ENCODE results near the gene NAIF1.
"Not testable (repeated sequence)": the region's sequence is repeated elsewhere in the genome, so short reads cannot be mapped to it uniquely, and the experiment has no call there.

NAIF1 gene

DNA sequence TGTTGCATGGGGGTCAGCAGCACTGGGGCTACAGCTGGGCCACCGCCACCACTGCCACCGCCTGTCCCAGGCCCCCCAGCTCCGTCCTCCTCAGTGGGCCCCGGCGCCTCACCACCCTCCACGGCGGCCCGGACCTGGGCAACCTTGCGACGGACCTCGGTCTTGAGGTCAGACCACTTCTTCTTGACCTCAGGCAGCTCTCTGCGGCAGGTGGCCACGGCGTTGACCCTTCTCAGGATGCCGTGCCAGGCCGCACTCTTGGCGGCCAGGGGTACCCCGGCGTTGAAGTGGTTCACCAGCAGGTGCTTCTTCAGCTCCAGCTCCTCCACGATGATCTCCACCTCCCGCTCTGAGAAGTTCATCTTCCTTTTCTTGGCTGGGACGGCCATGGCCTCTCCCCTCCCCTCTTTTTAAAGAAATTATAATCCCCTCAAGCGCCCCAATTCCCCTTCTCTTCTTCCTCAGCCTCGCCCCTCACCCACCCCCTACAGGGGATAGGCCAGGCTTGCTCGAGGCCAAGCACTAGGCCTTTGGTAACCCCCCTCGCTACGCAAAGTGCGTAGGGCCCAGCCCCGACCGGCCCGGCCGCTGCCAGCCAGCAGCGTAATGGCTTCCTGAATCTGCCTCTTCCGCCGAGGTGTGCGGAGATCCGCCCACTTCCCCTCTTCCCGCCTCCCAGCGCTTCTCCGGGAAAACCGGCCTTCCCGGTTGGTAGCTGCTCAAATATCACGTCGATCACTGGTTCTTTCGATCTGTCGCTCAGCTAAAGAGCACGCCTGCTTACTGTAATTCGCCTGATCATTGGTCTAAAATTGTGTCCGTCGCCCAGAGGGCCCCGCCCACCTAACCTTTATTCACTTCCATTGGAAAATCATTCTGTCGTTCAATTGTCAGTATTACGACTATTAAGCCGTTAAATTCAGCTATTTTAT is at the start of gene NAIF1:
Gene NAIF1, minus strand, starts transcription at position 608 of the 932 bp plus-strand sequence. Its CDS starts 219 bp downstream, at position 389.
- DNase-seq (ENCODE audit: low read depth in 1 of 2, low spot score in 1 of 2): peak; percentile 88 to 94

DNA sequence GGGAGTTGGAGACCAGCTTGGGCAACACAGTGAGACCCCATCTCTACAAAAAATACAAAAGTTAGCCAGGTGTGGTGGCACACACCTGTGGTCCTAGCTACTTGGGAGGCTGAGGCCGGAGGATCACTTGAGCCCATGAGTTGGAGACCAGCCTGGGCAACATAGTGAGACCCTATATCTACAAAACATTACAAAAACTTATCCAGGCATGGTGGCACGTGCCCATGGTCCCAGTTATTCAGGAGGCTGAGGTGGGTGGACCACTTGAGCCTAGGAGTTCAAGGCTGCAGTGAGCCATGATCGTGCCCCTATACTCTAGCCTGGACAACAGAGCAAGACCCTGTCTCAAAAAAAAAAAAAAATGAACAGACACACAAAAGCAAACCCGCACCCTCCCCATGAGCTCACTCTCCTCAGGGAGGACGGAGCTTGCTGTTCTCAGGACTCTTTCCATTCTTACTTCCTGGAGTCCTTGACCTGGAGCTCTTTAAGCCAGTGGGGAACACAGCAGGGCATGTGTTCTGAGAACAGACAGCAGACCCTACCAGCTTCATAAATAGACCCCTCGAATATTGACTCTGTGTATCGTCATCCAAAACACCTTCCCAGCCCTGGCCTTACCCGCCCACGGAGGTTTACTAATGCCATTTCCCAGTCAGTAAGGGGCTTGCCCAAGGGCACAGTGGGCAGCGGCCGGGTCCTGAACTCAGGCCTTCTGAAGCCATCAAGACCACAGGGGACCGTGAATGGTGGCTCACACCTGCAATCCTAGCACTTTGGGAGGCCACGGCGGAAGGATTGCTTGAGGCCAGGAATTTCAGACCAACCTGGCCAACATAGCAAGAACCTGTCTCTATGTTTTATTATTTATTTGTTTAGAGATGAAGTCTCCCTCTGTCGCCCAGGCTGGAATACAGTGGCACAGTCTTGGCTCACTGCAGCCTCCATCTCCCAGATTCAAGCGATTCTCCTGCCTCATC is 49.3 kb upstream of the NAIF1 start:
- no peak for DNase-seq (ENCODE audit: low read depth in 1 of 2, low spot score in 1 of 2)

DNA sequence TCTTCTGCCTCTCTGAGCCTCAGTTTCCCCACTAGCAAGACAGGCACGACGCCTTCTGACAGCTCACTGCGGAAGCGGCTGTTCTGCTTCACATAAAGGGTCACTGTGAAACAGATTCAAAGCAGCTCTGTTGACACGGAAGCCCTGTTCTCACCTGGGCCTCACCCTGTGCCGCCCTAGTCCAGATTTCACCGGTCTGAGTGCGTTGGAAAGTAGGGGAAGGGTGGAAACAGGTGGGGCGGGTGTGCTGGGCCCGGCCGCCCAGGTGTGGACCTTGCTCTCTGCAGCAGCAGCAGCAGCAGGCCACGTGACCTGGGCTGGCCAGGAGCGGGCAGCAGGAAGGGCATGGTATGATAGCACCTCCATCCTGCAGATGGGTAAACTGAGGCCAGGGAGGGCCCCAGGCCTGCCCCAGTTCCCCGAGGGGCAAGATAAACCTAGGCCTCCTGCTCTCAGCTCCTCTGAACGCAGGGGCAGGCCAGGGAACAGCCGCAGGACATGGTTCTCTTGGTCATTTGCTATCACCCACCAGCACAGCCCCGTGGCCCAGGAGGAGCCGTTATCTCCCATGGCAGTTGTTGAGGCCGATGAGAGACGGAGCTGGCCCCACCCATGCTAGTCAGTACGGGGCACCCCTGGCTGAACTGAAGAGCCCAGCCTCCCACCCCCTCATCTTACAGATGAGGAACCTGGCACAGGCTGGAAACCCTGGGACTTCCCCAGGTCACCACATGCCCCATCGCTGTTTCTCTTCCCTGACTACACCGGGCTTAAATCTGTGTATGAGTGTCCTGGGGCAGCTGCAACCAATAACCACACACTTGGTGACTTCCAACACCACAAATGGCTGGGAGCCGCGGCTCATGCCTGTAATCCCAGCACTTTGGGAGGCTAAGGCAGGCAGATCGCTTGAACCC is 48.3 kb upstream of the NAIF1 start:
- DNase-seq (ENCODE audit: low read depth in 1 of 2, low spot score in 1 of 2): no peak

GRCh38 chr9:128114326-128115186 is 47.4 kb upstream of the NAIF1 start:
- no peak for DNase-seq (ENCODE audit: low read depth in 1 of 2, low spot score in 1 of 2)

DNA sequence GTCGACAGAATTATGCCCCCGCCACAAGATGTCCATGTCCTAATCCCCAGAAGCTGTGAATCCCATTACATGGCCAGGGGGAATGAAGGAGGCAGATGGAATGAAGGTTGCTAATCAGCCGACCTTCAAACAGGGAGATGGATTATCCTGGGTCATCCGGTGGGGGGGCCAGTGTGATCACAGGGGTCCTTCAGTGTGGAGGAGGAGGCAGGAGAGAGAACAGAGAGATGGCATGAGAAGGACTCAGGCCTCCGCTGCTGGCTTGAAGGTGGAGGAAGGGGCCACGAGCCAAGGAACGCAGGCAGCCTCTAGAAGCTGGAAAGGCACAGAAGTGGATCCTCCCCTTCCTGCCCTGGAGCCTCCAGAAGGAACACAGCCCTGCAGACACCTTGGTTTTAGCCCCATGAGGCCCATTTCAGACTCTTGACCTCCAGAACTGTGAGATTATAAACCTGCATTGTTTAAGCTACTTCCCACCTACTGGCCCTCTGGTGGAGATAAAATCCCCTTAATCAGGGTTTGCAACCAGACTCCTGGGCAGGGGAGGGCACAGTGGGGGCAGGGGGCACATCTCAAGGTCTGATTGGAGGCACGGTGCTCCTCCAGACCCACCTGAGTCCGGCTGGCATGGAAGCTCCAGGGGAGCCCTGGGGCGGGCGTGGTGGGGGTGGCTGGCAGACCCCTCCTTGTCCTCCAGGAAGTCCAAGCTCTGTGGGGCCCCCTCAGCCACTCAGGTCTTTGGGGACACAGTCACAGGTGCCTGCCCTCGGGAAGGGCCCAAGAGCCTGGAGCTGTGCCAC is 46.6 kb upstream of the NAIF1 start:
- no peak for DNase-seq (ENCODE audit: low read depth in 1 of 2, low spot score in 1 of 2)

DNA sequence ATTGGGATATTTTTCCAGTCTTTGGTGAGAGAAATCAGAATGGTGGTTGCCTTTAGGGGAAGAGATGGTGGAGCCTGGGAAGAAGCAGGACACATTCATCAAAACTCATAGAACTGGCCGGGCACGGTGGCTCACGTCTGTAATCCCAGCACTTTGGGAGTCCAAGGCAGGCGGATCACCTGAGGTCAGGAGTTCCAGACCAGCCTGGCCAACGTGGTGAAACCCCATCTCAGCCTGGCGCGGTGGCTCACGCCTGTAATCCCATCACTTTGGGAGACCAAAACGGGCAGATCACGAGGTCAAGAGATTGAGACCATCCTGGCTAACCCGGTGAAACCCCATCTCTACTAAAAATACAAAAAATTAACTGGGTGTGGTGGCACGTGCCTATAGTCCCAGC is 44.6 kb upstream of the NAIF1 start:
- not testable (repeated sequence) for DNase-seq (ENCODE audit: low read depth in 1 of 2, low spot score in 1 of 2)

DNA sequence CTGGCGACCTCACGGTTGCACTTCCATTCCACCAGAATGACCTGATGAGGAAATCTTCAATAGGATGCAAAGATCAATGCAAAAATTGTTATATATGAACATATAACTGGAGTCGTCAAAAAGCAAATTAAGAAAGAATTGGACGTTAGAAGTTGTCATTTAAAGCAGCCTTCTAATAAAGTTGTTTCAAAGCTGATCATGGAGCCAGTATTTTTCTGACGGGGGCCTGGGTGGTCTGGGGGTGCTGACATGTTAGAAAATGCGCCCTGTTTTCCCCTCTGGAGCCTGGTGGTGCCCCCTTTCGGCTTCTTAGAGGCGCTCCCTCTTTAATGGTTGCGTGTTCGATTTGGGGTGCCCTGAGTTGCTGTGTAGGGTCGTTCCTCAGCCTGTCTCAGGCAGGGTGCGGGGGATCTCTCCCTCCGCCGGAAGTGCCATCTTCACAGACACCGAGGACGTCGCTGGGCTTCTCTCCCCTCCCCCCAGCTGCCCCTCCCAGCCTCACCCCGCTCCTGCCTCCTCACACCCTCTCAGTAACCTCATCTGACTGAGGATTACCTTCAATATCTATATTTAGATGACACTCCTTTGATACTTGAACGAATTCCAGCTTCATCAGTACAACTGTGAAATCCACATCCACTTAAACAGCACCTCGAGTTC is 42.1 kb upstream of the NAIF1 start:
- no peak for DNase-seq (ENCODE audit: low read depth in 1 of 2, low spot score in 1 of 2)

GRCh38 chr9:128108269-128109049 is 41.3 kb upstream of the NAIF1 start:
- DNase-seq (ENCODE audit: low read depth in 1 of 2, low spot score in 1 of 2): no peak

DNA sequence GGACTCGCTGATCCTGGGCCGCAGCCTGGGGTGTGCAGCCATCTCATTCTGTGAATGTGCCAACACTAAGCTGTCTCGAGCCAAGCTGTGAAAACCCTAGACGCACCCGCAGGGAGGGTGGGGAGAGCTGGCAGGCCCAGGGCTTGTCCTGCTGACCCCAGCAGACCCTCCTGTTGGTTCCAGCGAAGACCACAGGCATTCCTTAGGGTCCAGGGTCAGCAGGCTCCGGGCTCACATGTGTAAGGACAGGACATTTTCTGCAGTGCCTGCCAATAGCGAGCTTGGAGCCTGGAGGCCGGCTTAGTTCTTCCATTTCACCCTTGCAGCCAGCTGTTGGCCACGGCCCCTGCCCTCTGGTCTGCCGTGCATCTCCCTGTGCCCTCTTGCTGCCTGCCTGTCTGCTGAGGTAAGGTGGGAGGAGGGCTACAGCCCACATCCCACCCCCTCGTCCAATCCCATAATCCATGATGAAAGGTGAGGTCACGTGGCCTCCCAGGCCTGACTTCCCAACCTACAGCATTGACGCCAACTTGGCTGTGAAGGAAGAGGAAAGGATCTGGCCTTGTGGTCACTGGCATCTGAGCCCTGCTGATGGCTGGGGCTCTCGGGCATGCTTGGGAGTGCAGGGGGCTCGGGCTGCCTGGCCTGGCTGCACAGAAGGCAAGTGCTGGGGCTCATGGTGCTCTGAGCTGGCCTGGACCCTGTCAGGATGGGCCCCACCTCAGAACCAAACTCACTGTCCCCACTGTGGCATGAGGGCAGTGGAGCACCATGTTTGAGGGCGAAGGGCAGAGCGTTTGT is 40.5 kb upstream of the NAIF1 start:
- DNase-seq (ENCODE audit: low read depth in 1 of 2, low spot score in 1 of 2): no peak

DNA sequence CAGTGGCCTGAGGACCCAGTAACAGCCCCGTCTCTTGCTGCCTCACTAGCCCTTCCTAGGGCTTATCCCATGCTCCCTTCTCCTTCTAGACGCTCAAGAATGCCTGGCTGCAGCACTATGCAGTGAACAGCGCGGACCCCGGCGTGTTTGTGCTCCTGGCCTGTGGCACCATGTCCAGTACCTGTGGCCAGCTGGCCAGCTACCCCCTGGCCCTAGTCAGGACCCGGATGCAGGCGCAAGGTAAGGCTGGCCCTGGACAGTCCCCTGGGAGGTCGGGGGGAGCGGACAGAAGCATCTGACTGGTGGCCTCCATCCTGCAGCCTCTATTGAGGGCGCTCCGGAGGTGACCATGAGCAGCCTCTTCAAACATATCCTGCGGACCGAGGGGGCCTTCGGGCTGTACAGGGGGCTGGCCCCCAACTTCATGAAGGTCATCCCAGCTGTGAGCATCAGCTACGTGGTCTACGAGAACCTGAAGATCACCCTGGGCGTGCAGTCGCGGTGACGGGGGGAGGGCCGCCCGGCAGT is 39.9 kb upstream of the NAIF1 start:
- DNase-seq (ENCODE audit: low read depth in 1 of 2, low spot score in 1 of 2): no peak

GRCh38 chr9:128106181-128106939 is 39.2 kb upstream of the NAIF1 start:
- DNase-seq (ENCODE audit: low read depth in 1 of 2, low spot score in 1 of 2): no peak

GRCh38 chr9:128105538-128106175 is 38.5 kb upstream of the NAIF1 start:
- no peak for DNase-seq (ENCODE audit: low read depth in 1 of 2, low spot score in 1 of 2)

- no peak for DNase-seq (ENCODE audit: low read depth in 1 of 2, low spot score in 1 of 2)
Observed at GRCh38 chr9:128104171-128104618, 37.1 kb upstream of the NAIF1 start.

GRCh38 chr9:128103589-128103962 is 36.5 kb upstream of the NAIF1 start:
- no peak for DNase-seq (ENCODE audit: low read depth in 1 of 2, low spot score in 1 of 2)

GRCh38 chr9:128102861-128103588 is 35.9 kb upstream of the NAIF1 start:
- DNase-seq (ENCODE audit: low read depth in 1 of 2, low spot score in 1 of 2): no peak
